IgD-negative memory B cell (primary cell): ENCODE data around the gene OPRPN. TPM values are rescaled to one million over a fixed set of nuclear protein-coding genes. Genes with fewer than 3 reads are reported as not detected.

Experiments used
- H3K27ac Mint-ChIP-seq, 3 donors: one replicate each; pipeline ENCODE4 v1.8.0; 2020 to 2022; ENCODE audit warnings: mild to moderate bottlenecking in 3 of 3, mixed read lengths in 3 of 3, moderate library complexity in 1 of 3
- H3K27me3 Mint-ChIP-seq: one replicate; pipeline ENCODE4 v1.8.0; 2021; ENCODE audit warnings: mixed read lengths
- H3K36me3 Mint-ChIP-seq: one replicate; pipeline ENCODE4 v1.8.0; 2020; ENCODE audit warnings: mild to moderate bottlenecking, mixed read lengths
- H3K4me1 Mint-ChIP-seq, 3 donors: one replicate each; pipeline ENCODE4 v1.8.0; 2020 to 2022; ENCODE audit warnings: mixed read lengths in 3 of 3, mild to moderate bottlenecking in 1 of 3
- H3K4me3 Mint-ChIP-seq, 4 donors: one replicate each; pipeline ENCODE4 v1.8.0; 2020 to 2022; ENCODE audit warnings: mild to moderate bottlenecking in 4 of 4, mixed read lengths in 4 of 4, moderate library complexity in 3 of 4
- H3K9me3 Mint-ChIP-seq, 3 donors: one replicate each; pipeline ENCODE4 v1.8.0; 2020 to 2021; ENCODE audit warnings: mixed read lengths in 3 of 3, mild to moderate bottlenecking in 1 of 3
- polyA plus RNA-seq: library from polyadenylated mRNA; unstranded; fragments of 300-500 nt; fragmentation: Illumina TruSeq; gene quantifications from one replicate; pipeline ENCODE4 v1.2.3, GENCODE V29; 2021

The OPRPN gene, protein sequence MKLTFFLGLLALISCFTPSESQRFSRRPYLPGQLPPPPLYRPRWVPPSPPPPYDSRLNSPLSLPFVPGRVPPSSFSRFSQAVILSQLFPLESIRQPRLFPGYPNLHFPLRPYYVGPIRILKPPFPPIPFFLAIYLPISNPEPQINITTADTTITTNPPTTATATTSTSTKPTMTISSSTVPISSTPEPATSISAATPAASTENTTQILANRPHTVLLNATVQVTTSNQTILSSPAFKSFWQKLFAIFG
- polyA plus RNA-seq: not detected

- H3K27me3 Mint-ChIP-seq: no peaks in the 10 kb centered on the region
- H3K9me3 Mint-ChIP-seq: no peaks in the 10 kb centered on the region
- H3K4me3 Mint-ChIP-seq: no peak within 1 kb of the TSS
- no peaks in the 10 kb centered on the region for H3K4me1 Mint-ChIP-seq
- no peaks in the 10 kb centered on the region for H3K36me3 Mint-ChIP-seq
- no peak within 1 kb of the TSS for H3K27ac Mint-ChIP-seq
Measured at GRCh38 chr4:70397580-70397979, at the start of gene OPRPN. OPRPN (plus strand) TSS chr4:70397940; CDS start chr4:70399286, 1,346 bp downstream.

- H3K9me3 Mint-ChIP-seq: peaks cover 0 to 2% (median 0%) of the 10 kb centered on the region in 3 donors
- H3K4me3 Mint-ChIP-seq: no peak overlapping the region
- H3K27ac Mint-ChIP-seq: no peak overlapping the region
- no peaks in the 10 kb centered on the region for H3K36me3 Mint-ChIP-seq
- no peaks in the 10 kb centered on the region for H3K4me1 Mint-ChIP-seq
- no peaks in the 10 kb centered on the region for H3K27me3 Mint-ChIP-seq
Measured at GRCh38 chr4:70356185-70356584, 41.6 kb upstream of the OPRPN start.

DNA sequence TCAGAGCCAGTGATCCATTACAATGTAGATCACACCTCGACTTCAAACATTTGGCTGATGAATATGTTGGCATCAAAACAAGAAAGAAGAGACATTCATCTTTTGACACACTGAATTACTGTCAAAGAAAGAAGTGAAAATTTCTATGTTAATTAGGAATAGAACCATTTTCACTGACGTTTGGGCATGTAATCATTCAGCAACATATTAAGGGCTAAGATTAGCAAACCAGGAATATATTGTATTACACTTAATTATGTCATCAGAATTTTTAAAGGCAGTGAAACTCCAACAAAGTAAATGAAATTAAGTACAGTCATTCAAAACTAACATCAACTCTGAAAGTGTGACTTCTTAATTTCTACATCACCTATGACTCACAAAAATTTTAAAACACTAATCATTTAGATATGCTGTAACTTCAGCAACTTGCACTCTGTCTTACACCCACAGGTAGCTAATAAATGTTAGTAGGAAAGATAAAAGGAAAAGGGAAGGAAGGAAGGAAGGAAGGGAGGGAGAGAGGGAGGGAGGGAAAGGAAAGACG lies 38.6 kb upstream of the OPRPN start:
- Mint-ChIP-seq H3K4me1 (peaks cover 0 to 3% (median 0%) of the 10 kb centered on the region in 3 donors), H3K27me3 (peaks cover 1% of the 10 kb centered on the region), H3K9me3 (peaks cover 0 to 5% (median 3%) of the 10 kb centered on the region in 3 donors), H3K27ac (no peak overlapping the region), H3K4me3 (no peak overlapping the region), H3K36me3 (no peaks in the 10 kb centered on the region)

DNA sequence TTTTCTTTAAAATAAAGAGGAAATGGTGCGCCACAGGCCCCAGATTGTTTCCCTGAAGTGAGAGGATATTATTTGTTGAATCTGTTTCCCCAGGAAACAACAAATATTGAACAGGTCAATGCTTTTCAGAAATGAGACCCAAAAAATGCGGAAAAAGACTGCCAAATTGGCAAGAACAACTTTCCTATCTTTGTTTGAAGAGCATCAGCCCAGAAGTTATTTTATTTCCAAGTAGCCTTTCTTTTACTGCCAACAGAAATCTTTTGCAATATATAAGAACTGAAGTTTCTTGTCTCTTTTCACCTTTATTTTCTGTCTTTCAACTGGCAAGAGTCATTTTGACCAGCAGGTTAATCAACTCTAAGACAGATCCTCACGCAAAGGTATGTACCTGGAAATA lies 37.3 kb upstream of the OPRPN start, which contains the start of gene SMR3A:
TSS of gene SMR3A (plus strand) at position 301 of the 400 bp plus-strand sequence. CDS start 1,356 bp downstream, outside the sequence.
- peaks cover 0 to 11% (median 1%) of the 10 kb centered on the region in 3 donors for H3K9me3 Mint-ChIP-seq
- peaks cover 0 to 5% (median 0%) of the 10 kb centered on the region in 3 donors for H3K4me1 Mint-ChIP-seq
- no peaks in the 10 kb centered on the region for H3K36me3 Mint-ChIP-seq
- H3K4me3 Mint-ChIP-seq: no peak within 1 kb of the TSS
- H3K27me3 Mint-ChIP-seq: peaks cover 3% of the 10 kb centered on the region
- H3K27ac Mint-ChIP-seq: no peak within 1 kb of the TSS

DNA sequence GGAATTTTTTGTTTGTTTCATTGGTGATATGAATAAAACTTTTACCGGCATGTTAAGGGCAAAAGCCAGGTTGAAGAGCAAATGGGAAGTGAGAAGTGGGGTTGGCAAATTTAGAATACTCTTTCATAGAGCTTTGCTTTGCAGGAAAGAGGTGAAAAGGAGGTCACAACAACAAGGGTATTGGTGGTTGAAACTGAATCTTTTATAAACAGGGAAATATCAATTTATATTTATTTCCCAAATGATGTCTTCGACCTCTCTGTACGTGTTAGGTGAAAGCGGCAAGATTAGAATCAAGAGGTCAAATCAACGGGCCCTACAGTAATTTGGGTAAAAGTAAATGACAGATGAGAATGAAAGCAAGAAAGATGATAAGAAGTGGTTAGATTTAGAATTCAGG lies 33.7 kb upstream of the OPRPN start:
- no peak overlapping the region for H3K4me3 Mint-ChIP-seq
- H3K9me3 Mint-ChIP-seq: peaks cover 0 to 11% (median 1%) of the 10 kb centered on the region in 3 donors
- H3K4me1 Mint-ChIP-seq: peaks cover 0 to 5% (median 0%) of the 10 kb centered on the region in 3 donors
- peaks cover 3% of the 10 kb centered on the region for H3K27me3 Mint-ChIP-seq
- H3K27ac Mint-ChIP-seq: no peak overlapping the region
- no peaks in the 10 kb centered on the region for H3K36me3 Mint-ChIP-seq

- H3K36me3 Mint-ChIP-seq: no peaks in the 10 kb centered on the region
- H3K27me3 Mint-ChIP-seq: peaks cover 3% of the 10 kb centered on the region
- peaks cover 0 to 11% (median 1%) of the 10 kb centered on the region in 3 donors for H3K9me3 Mint-ChIP-seq
- H3K4me1 Mint-ChIP-seq: peaks cover 0 to 5% (median 0%) of the 10 kb centered on the region in 3 donors
- no peak overlapping the region for H3K27ac Mint-ChIP-seq
- H3K4me3 Mint-ChIP-seq: no peak overlapping the region
Measured at GRCh38 chr4:70365479-70365878, 32.3 kb upstream of the OPRPN start.

DNA sequence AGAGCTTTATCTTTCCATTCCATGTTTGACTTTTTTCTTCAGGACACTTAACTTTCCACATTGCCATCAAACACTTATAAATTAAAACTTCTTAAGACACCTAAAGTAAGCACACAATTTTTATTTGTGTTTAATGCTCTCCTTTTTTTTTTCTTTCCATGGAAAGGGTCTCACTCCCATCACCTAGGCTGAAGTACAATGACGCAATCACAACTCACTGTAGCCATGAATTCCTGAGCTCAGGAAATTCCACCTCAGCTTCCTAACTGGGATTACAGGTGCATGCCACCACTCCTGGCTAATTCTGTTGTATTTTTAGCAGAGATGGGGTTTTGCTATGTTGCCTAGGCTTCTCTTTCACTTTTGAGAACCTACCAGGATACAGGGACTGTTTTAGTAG lies 29.9 kb upstream of the OPRPN start:
- Mint-ChIP-seq H3K4me3 (no peak overlapping the region), H3K27ac (no peak overlapping the region), H3K4me1 (peaks cover 0 to 5% (median 0%) of the 10 kb centered on the region in 3 donors), H3K9me3 (peaks cover 0 to 11% (median 4%) of the 10 kb centered on the region in 3 donors), H3K27me3 (peaks cover 3% of the 10 kb centered on the region), H3K36me3 (no peaks in the 10 kb centered on the region)

DNA sequence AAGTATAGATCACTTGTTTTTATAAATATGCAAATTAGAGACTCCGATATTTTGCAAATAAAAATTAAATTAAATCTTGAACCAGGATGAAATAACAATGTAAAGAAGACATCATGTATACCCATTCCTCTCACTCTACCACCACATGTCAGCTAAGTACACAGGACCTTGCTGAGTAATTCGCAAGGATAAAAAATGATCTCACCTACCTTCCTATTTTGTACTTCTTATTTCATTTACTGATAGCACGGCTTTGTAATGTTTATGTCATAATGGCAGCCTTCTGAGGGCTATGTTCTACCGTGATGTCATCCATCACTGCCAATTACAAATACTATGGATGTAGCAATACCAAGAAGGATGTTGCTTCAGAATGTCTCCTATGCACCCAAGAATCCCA lies 25.8 kb upstream of the OPRPN start:
- Mint-ChIP-seq H3K4me3 (no peak overlapping the region), H3K9me3 (peaks cover 0 to 6% (median 4%) of the 10 kb centered on the region in 3 donors), H3K4me1 (no peaks in the 10 kb centered on the region), H3K27me3 (peaks cover 4% of the 10 kb centered on the region), H3K27ac (no peak overlapping the region), H3K36me3 (no peaks in the 10 kb centered on the region)

DNA sequence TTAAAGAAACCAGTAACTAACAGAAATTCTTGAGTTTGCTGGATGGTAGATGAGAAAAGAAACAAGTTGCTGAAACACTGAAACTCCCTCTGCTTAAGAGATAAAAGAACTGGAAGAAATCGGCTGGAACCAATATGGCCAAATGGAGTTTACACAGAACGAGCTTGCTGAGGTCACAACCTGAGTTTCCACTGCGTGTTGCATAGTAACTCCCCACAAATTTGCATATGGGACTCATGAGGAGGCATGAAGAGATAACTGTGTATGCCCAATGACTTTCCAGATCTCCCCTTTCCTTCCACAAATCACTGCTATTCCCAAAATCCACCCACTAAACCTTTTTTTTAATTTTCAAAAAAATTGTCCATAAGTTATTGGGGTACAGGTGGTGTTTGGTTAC lies 25.0 kb upstream of the OPRPN start:
- Mint-ChIP-seq H3K27me3 (peaks cover 4% of the 10 kb centered on the region), H3K4me3 (no peak overlapping the region), H3K4me1 (no peaks in the 10 kb centered on the region), H3K27ac (no peak overlapping the region), H3K9me3 (peaks cover 0 to 6% (median 4%) of the 10 kb centered on the region in 3 donors), H3K36me3 (no peaks in the 10 kb centered on the region)

- H3K27ac Mint-ChIP-seq: no peak overlapping the region
- H3K9me3 Mint-ChIP-seq: peaks cover 0 to 2% (median 0%) of the 10 kb centered on the region in 3 donors
- H3K4me3 Mint-ChIP-seq: no peak overlapping the region
Measured at GRCh38 chr4:70380578-70380977, 17.2 kb upstream of the OPRPN start.

GRCh38 chr4:70382691-70383181 lies 15.0 kb upstream of the OPRPN start, which contains the start of gene SMR3B:
SMR3B (plus strand) TSS chr4:70383131; CDS start chr4:70384511, 1,380 bp downstream.
- H3K27ac Mint-ChIP-seq: no peak within 1 kb of the TSS

More at GRCh38 chr4:70380578-70380977, 17.2 kb upstream of the OPRPN start:
- no peaks in the 10 kb centered on the region for H3K36me3 Mint-ChIP-seq
- no peaks in the 10 kb centered on the region for H3K27me3 Mint-ChIP-seq
- no peaks in the 10 kb centered on the region for H3K4me1 Mint-ChIP-seq

GRCh38 chr4:70392057-70392776 lies 5.5 kb upstream of the OPRPN start:
- Mint-ChIP-seq H3K4me3 (no peak overlapping the region), H3K4me1 (peaks cover 0 to 2% (median 0%) of the 10 kb centered on the region in 3 donors), H3K36me3 (no peaks in the 10 kb centered on the region), H3K27ac (no peak overlapping the region), H3K27me3 (peaks cover 2% of the 10 kb centered on the region), H3K9me3 (no peaks in the 10 kb centered on the region)

More at GRCh38 chr4:70382691-70383181, 15.0 kb upstream of the OPRPN start, which contains the start of gene SMR3B:
- no peak within 1 kb of the TSS for H3K4me3 Mint-ChIP-seq
- H3K4me1 Mint-ChIP-seq: no peaks in the 10 kb centered on the region
- no peaks in the 10 kb centered on the region for H3K36me3 Mint-ChIP-seq
- H3K27me3 Mint-ChIP-seq: no peaks in the 10 kb centered on the region
- H3K9me3 Mint-ChIP-seq: no peaks in the 10 kb centered on the region

GRCh38 chr4:70399319-70399718 lies 1.6 kb downstream of the OPRPN start:
- Mint-ChIP-seq H3K27ac (no peak overlapping the region), H3K4me3 (no peak overlapping the region), H3K36me3 (no peaks in the 10 kb centered on the region), H3K27me3 (no peaks in the 10 kb centered on the region), H3K9me3 (no peaks in the 10 kb centered on the region), H3K4me1 (no peaks in the 10 kb centered on the region)

DNA sequence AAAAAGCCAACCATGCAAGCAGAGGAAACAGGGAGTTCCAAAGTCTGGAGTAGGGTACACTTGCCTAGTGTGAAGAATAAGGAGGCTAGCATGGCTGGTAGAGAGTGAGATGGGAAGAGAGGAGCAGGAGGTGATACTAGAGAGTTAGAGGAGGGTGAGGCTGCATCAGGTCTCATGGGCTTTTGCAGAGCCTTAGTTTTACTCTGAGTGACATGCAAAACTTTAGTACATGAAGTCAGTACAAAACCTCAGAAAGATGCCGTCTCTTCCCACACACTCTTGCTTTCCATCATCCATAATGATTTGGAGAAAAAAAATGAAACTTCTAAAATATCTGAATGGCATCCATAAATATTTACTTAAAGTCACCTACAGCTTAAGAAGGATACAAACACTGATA lies 5.0 kb downstream of the OPRPN start:
- H3K4me3 Mint-ChIP-seq: no peak overlapping the region
- H3K4me1 Mint-ChIP-seq: peaks cover 0 to 5% (median 1%) of the 10 kb centered on the region in 3 donors
- H3K36me3 Mint-ChIP-seq: no peaks in the 10 kb centered on the region
- no peaks in the 10 kb centered on the region for H3K27me3 Mint-ChIP-seq
- H3K9me3 Mint-ChIP-seq: no peaks in the 10 kb centered on the region
- H3K27ac Mint-ChIP-seq: no peak overlapping the region

- Mint-ChIP-seq H3K27ac (no peak overlapping the region), H3K9me3 (peaks cover 0 to 2% (median 0%) of the 10 kb centered on the region in 3 donors), H3K27me3 (no peaks in the 10 kb centered on the region), H3K4me3 (no peak overlapping the region), H3K4me1 (peaks cover 0 to 5% (median 1%) of the 10 kb centered on the region in 3 donors), H3K36me3 (no peaks in the 10 kb centered on the region)
Measured at GRCh38 chr4:70405765-70406164, 8.0 kb downstream of the OPRPN start.
